Right lobe of liver (tissue), 6 donors: ENCODE results near the gene ZNF740. TPM values are rescaled to one million over a fixed set of nuclear protein-coding genes. Genes with fewer than 3 reads are reported as not detected.

Experiments
- ATAC-seq, 4 donors: fragments of 200-7000 bp; cut with Tn5 transposase; one replicate each; pipeline ENCODE4 v1.9.1; 2020; ENCODE audit warnings: mild to moderate bottlenecking in 4 of 4, moderate library complexity in 4 of 4
- DNase-seq, 3 donors: peaks; one replicate each; pipeline ENCODE4 v3.0.0-alpha.2; 2020
- H3K27ac ChIP-seq, 3 donors: fragments of 200-600 bp; one replicate each; pipeline ENCODE4 v1.8.0; 2022
- H3K27me3 ChIP-seq, 2 donors: fragments of 200-600 bp; one replicate each; pipeline ENCODE4 v1.8.0; 2022
- H3K36me3 ChIP-seq, 4 donors: fragments of 200-600 bp; sonication (generic) in 1 of 4; one replicate each; pipeline versions ENCODE4 v1.5.1 to v1.8.0; 2017 to 2022; ENCODE audit warnings: control low read depth in 1 of 4
- H3K4me1 ChIP-seq, 4 donors: fragments of 200-600 bp; sonication (generic) in 1 of 4; one replicate each; pipeline versions ENCODE4 v1.5.1 to v1.8.0; 2017 to 2022; ENCODE audit warnings: control low read depth in 1 of 4
- H3K4me3 ChIP-seq, 3 donors: fragments of 200-600 bp; one replicate each; pipeline ENCODE4 v1.8.0; 2022
- H3K9me3 ChIP-seq, 4 donors: fragments of 200-600 bp; sonication (generic) in 1 of 4; one replicate each; pipeline versions ENCODE4 v1.5.1 to v1.8.0; 2017 to 2022; ENCODE audit warnings: control low read depth in 1 of 4
- POLR2A ChIP-seq: fragments of 450-650 bp; IDR thresholded peaks from one replicate; pipeline ENCODE4 v1.6.1; 2017; ENCODE audit warnings: antibody characterized with exemption, mild to moderate bottlenecking
- WGBS: methylation state at CpG from one replicate; pipeline ENCODE4 v1.1.6; 2018; ENCODE audit warnings: low coverage, low lambda C conversion rate; ENCODE audit not compliant: insufficient coverage; ENCODE audit errors: missing lambda C conversion rate; 5-methylcytosine and 5-hydroxymethylcytosine counted together
- intact Hi-C, 2 donors: fragments of 100-400 bp; cut with DNase I; formaldehyde crosslinking; loops; one replicate each; pipeline versions ENCODE4 v1.11.2 to v1.14.1; 2022
- total RNA-seq, 6 experiments: library from RNA; depleted of rRNA in 2 of 6; stranded (reverse); fragments of >200 nt in 2 of 6; fragmentation: NEBNext Ultra II Directional in 3 of 6; extraction: Animal tissue kit (Norgen Biotek cat#: 25700) in 3 of 6; gene quantifications; one replicate each; pipeline versions ENCODE4 v1.1.0 to v1.2.4, GENCODE V29; 2016 to 2023
- TF ChIP-seq, protein P1 (sequence below), 4 donors: fragments of 200-600 bp in 3 of 4; fragments of 450-650 bp in 1 of 4; IDR thresholded peaks; one replicate each; pipeline versions ENCODE4 v1.5.1 to v1.8.0; 2016 to 2022; ENCODE audit warnings: antibody characterized with exemption in 4 of 4, mild to moderate bottlenecking in 2 of 4
- donor health status: DM: no; HTN: yes; CAD: no.
- donor health status: DM: no; HTN: no; CAD: no.
- donor health status: DM: no; HTN: no; CAD: no.
- donor health status: DM: no; HTN: yes; CAD: no.
- donor health status: DM: no; HTN: yes; CAD: no.

The ZNF740 gene
- total RNA-seq, 6 experiments from 2014 or later = 5.5 to 24.4 (median 19.2) TPM

DNA sequence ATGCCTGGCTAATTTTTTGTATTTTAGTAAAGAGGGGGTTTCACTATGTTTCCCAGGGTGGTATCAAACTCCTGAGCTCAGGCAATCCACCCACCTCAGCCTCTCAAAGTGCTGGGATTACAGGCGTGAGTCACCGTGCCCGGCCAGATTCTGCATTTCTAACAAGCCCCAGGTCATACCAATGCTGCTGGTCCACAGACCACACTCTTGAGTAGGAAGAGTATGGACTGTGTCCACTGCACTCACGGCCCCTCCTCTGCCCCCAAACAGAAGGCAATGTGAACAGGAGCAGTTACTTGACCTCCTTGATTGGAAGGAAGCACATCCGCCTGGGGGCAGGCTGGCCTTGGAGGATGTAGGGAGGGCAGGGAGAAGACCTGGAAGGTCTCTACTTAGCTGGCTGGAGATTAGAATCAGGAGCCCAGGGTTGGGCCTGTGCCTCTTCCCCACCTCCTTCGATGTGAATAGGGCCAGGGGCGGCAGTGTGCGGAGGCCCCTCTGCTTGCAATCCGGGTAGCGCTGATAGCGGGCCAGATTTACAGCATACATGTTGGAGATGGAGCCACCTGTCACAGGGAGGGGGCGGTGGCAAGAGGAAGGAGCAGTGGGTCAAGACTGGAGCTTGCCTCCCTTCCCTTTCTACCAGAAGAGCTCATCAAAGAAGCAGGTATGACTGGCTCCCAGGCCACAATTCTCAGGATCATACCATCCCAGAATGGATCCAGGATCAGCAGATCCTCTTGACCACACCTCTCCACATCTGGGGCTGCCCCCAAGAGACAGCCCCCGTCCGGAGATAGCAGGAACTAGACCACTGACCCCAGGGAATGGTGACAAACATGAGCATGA lies 9.4 kb upstream of the ZNF740 start:
- H3K27ac ChIP-seq = peak overlapping the region in 1 of 3 donors; percentile 33
- intact Hi-C loops = no loop called here
- no peaks in the 10 kb centered on the region for H3K36me3 ChIP-seq

DNA sequence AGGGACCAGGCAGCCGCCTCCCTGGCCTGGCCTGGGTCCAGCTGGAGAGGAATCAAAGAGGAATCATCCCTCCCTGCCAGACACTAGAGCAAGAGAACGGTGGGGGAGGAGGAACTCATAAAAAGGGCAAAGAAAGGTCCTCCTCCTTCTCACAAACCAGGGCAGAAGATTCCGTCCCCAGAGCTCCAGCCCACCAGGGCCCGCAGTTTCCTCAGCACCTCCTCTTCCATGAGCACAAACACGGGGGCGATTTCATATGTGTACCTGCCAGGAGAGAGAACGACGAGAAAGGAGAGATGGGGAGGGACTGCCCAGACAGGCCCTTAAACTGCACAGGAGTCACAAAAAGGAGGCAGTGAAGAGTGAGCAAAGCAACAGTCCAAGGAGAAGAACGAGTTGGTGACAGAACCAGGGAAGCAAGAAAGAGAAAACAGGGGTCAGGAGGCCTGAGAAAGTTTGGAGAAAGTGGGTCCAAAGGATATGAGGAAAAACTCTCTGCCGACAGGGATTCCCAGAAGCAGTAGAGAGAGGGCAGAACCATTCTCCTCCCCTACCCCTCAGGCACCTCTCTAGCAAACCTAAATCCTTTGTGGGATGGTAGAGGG lies 8.7 kb upstream of the ZNF740 start:
- DNase-seq (peak; percentile 74 to 82 (median 74)), ATAC-seq (peak; percentile 10 to 49 (median 26))
- WGBS = 30% methylated on average over 8 of the region's 10 CpGs
- no peaks in the 10 kb centered on the region for H3K9me3 ChIP-seq
- H3K27ac ChIP-seq = peak overlapping the region in 1 of 3 donors; percentile 33
- H3K4me1 ChIP-seq = peaks cover 0 to 74% (median 25%) of the 10 kb centered on the region in 4 donors
- intact Hi-C loops = no loop called here
- no peaks in the 10 kb centered on the region for H3K36me3 ChIP-seq
- TF ChIP-seq, protein P1, sequence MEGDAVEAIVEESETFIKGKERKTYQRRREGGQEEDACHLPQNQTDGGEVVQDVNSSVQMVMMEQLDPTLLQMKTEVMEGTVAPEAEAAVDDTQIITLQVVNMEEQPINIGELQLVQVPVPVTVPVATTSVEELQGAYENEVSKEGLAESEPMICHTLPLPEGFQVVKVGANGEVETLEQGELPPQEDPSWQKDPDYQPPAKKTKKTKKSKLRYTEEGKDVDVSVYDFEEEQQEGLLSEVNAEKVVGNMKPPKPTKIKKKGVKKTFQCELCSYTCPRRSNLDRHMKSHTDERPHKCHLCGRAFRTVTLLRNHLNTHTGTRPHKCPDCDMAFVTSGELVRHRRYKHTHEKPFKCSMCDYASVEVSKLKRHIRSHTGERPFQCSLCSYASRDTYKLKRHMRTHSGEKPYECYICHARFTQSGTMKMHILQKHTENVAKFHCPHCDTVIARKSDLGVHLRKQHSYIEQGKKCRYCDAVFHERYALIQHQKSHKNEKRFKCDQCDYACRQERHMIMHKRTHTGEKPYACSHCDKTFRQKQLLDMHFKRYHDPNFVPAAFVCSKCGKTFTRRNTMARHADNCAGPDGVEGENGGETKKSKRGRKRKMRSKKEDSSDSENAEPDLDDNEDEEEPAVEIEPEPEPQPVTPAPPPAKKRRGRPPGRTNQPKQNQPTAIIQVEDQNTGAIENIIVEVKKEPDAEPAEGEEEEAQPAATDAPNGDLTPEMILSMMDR (IDR thresholded peaks at IDR 0.05) = no peak
- TF ChIP-seq POLR2A = no peak
- H3K27me3 ChIP-seq = no peaks in the 10 kb centered on the region
- no peak overlapping the region for H3K4me3 ChIP-seq

More for the DNA sequence above, 9.4 kb upstream of the ZNF740 start:
- Histone ChIP-seq H3K27me3 (no peaks in the 10 kb centered on the region), H3K4me3 (no peak overlapping the region), H3K9me3 (no peaks in the 10 kb centered on the region), H3K4me1 (peaks cover 0 to 66% (median 22%) of the 10 kb centered on the region in 4 donors)
- ATAC-seq = peak in 2 of 4 donors; percentile 1 to 7
- DNase-seq = no peak
- 63% methylated on average over 10 of the region's 14 CpGs for WGBS
- TF ChIP-seq, protein P1 (IDR thresholded peaks at IDR 0.05) = no peak

DNA sequence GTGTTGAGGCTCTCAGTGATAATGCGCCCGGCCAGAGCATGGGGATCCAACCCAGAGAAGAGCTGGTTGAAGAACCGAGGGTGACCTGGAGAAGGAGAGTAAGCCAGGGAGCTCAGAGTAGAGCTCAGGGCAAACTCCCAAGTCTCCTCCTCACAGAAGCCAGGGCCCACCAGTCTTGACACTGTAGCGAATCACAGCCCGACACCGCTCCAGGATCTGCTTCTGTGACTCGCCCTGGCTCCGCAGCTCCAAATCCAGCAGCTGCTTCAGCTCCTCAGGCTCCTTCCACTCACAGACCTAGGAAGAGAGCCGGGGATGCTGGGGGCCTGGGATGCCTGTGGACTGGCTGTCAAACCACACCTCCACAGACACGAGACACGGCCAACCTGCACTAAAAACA lies 8.2 kb upstream of the ZNF740 start:
- TF ChIP-seq, protein P1 (IDR thresholded peaks at IDR 0.05) = no peak
- TF ChIP-seq POLR2A = no peak
- Histone ChIP-seq H3K4me3 (no peak overlapping the region), H3K36me3 (no peaks in the 10 kb centered on the region), H3K27me3 (no peaks in the 10 kb centered on the region), H3K27ac (no peak overlapping the region), H3K4me1 (peaks cover 0 to 79% (median 27%) of the 10 kb centered on the region in 4 donors), H3K9me3 (no peaks in the 10 kb centered on the region)
- DNase-seq (peak in 1 of 3 donors; percentile 31), ATAC-seq (no peak)
- intact Hi-C loops = no loop called here
- WGBS = 72% methylated on average over 7 of the region's 11 CpGs

DNA sequence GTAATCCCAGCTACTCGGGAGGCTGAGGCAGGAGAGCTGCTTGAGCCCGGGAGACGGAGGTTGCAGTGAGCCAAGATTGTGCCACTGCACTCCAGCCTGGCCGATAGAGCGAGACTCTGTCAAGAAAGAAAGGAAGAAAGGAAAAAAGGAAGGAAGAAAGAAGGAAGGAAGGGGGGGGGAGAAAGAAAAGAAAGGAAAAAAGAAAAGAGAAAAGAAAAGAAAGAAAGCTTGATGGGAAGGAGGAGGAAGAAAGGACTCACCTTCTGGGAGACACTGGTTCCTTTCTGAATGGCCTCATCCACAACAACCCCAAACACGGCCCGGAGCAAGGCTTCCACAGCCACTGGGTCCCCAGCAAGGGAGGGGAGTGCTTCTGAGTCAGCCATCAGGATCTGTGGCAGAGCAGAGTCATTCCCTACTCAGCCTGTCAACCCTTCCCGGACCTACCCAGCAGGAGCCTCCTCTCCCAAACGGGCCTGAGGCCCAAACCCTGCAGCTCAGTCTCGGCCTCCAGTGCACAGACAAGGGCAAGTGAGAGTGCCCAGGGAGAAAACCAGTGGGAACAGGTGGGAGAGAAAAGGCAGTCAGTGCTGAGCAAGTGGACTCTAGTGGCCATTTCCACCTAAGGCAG lies 7.3 kb upstream of the ZNF740 start:
- WGBS = 78% methylated on average over 4 of the region's 10 CpGs
- no peak overlapping the region for H3K27ac ChIP-seq
- peak in 1 of 3 donors; percentile 29 for DNase-seq
- H3K9me3 ChIP-seq = no peaks in the 10 kb centered on the region
- no peak for ATAC-seq
- no peaks in the 10 kb centered on the region for H3K27me3 ChIP-seq
- no peak overlapping the region for H3K4me3 ChIP-seq
- H3K4me1 ChIP-seq = peaks cover 0 to 86% (median 30%) of the 10 kb centered on the region in 4 donors
- intact Hi-C loops = no loop called here
- H3K36me3 ChIP-seq = no peaks in the 10 kb centered on the region
- TF ChIP-seq, protein P1 (IDR thresholded peaks at IDR 0.05) = no peak
- no peak for TF ChIP-seq POLR2A
